ENCODE data around the gene CDHR2.

Gene CDHR2

GRCh38 chr5:176548967-176549444 is at the start of gene CDHR2:
CDHR2 (plus strand) TSS chr5:176549342; CDS start chr5:176565353, 16,011 bp downstream.
- DNase-seq, result no peak

DNA sequence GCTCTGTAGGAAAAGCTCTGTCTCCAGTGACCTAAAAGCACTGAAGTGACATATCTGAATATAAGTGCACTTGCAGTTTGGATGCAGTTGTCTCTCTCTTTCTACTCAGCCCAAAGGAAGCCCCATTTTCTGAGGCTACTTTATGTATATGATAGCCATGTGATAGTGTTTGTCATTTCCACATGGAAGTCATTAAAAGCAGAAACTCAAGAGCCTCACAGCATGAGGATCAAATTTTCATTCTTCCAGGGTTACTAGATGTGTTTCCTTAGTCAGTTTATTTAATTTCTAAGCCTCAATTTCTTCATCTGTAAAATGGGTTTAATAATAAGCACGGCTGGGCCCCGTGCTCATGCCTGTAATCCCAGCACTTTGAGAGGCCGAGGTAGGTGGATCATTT is 48.6 kb upstream of the CDHR2 start:
- no peak for DNase-seq

DNA sequence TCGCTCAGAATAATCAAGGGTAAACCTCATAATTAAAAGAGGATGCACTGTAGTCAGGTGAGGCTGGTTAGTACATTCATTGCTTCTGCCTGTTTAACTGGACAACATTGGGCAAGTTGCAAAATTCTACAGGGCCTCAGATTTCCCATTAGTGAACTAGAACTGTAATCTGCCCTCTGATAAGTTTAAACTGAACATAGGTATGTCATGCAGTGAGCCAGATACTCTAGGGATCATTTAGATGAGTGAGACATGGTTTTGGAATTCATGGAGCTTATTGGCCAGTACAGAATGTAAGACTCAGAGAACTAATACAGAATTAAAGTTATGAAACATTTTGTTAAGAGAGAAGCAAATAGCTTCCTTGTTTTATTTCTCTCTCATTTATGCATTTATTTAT is 47.8 kb upstream of the CDHR2 start:
- DNase-seq, result no peak

DNA sequence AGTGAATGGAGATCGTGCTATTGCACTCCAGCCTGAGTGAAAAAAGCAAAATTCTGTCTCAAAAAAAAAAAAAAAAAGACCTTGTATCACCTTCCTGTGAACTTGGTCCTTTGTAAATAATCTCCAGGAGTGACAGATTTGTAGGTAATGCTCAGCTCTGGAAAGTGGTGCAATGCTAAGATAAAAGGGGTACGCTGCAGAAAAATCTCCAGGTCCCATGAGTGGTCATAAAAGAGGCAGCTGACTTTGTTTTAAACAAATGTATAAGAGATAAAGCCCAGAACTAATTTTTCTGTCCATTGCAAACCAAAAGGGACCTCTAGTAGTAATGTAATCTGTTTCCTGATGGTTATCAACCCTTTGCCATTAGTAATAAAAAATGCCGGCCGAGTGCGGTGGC is 45.6 kb upstream of the CDHR2 start:
- no peak for DNase-seq

DNA sequence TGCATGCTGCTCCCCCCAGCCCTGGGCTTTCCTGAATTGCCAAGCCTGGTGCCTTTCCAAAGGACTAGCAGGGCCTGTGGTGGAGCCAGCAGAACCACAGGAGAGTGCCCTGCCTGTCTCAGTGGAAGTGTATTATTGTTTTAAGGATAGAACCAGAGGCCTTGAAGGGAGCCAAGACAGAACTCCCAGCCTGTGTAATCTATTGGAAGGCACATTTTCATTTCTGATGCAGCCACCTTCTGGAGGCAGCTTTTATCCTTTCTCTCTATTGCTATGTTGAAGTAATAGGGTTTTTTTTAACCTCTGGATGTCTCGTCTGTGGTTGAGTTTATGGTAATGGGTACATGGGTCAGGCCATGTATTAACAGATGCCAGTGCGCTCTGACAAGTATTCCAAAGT is 41.2 kb upstream of the CDHR2 start:
- no peak for DNase-seq

GRCh38 chr5:176508603-176509002 is 40.5 kb upstream of the CDHR2 start:
- DNase-seq, result no peak

GRCh38 chr5:176513788-176514187 is 35.4 kb upstream of the CDHR2 start:
- DNase-seq, result no peak

GRCh38 chr5:176514244-176514950 is 34.7 kb upstream of the CDHR2 start:
- no peak for DNase-seq

DNA sequence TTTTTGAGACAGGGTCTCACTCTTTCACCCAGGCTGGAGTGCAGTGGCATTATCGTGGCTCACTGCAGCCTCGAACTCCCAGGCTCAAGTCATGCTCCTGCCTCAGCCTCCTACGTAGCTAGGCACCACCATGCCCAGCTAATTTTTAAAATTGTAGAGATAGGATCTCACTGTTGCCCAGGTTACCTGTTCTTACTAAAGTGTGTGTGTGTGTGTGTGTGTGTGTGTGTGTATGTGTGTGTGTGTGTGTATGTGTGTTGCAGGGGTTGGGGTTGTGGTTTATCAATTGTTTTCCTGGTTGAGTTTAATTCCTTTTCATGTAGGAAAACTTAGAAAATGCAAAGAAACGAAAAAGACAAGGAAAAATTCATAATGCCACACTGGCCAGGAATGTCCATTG is 33.7 kb upstream of the CDHR2 start:
- no peak for DNase-seq

DNA sequence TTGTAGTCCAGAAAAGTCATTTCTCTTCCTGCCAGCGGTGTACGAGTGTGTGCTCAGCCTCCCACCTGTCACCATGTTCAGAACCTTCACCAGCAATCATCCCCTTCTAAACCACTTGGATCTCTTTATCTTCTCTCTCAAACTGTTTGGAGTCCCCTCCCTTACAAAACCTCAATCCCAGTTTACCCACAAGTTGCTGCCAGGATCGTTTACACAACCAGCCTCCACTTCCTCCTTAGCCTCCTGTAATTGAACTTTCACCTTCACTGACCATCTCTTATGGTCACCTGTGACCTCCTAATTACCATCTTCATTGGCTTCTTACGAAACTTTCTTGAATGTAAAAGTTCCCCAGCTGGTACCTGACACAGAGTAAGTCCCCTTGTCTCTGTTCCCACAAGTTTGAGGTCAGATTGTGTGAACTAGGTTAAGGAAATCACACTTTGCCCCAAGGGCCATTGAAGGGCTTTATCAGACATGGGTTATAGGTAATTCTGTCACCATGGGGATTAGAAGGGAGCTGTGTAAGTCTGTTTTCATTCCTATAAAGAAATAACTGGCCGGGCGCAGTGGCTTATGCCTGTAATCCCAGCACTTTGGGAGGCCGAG is 32.0 kb upstream of the CDHR2 start:
- DNase-seq, result no peak

DNA sequence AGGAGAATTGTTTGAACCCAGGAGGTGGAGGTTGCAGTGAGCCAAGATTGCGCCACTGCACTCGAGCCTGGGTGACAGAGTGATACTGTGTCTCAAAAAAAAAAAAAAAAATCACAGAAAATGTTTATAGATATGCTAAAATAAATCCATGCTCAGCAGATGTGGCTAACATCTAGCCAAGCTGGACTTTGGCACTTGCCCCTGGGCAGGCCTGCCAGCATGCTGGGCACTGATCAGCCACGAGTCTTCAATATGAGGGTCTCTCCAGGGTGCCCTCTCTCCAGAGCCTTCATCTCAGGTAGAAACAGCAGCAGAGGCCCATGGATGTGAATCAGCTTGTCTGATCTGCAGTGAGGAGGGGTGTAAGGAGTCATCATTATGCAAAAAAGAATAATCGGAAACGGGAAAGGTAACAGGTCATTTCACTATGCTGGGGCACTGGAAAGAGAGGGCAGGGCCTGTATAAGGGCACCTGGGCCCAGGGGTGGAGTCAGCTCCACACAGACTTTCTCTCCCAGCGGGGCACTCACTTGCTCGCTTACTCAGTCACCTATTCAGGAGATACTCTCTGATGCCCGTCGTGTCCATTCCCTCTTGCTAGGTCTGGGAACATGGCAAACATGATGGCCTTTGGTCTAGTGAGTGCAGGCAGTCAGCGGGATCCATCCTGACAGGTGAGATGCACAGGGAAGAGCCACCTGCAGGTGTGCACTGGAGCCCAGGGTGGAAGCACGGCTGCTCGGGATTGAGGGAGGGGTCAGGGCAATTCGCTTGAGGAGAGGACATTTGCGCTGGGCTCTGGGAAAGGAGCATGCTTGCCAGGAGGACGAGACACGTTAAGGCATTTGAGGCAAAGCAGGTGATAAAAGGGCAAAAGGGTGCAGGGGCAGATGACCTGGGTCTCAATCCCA is 29.1 kb upstream of the CDHR2 start:
- no peak for DNase-seq

DNA sequence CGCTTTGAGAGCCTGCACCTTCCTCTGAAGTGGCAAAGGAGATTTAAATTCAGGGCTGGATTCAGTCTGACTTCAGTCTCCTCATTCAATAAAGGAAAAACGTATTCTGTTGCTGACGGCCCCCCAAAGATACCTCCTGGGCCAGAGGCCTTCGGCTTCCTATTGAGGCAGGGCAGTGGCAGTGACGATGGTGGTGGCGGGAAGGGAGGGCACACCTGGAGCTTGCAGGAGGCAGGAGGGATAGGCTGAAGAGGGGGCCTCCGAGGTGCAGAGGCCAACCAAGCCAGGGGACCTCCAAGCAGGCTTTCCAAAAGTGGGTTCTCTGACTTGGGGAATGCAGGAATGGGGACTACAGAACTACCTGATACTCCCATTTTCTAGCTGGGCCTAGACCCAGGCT is 27.9 kb upstream of the CDHR2 start:
- DNase-seq, result no peak

GRCh38 chr5:176521699-176522263 is 27.4 kb upstream of the CDHR2 start:
- DNase-seq, result no peak

DNA sequence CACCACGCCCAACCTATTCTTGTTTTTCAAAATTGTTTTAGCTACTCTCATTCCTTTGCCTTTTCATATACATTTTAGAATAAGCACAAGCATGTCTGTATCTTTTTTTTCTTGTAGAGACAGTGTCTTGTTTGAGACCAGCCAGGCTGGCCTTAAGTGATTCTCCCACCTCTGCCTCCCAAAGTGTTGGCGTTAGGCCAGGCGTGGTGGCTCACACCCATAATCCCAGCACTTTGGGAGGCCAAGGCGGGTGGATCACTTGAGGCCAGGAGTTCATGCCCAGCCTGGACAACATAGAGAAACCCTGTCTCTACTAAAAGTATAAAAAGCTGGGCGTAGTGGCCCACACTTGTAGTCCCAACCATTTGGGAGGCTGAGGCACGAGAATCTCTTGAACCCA is 25.0 kb upstream of the CDHR2 start:
- DNase-seq, result no peak

DNA sequence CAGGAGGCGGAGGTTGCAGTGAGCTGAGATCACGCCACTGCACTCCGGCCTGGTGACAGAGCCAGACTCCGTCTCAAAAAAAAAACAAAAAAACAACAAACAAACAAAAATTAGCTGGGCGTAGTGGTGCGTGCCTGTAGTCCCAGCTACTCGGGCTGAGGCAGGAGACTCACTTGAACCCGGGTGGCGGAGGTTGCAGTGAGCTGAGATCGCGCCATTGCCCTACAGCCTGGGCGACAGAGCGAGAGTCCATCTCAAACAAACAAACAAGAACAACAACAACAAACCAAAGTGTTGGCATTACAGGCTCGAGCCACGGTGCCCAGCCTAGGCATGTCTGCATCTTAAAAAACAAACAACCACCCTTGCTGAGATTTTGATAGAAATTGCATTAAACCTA is 24.2 kb upstream of the CDHR2 start:
- DNase-seq, result no peak

DNA sequence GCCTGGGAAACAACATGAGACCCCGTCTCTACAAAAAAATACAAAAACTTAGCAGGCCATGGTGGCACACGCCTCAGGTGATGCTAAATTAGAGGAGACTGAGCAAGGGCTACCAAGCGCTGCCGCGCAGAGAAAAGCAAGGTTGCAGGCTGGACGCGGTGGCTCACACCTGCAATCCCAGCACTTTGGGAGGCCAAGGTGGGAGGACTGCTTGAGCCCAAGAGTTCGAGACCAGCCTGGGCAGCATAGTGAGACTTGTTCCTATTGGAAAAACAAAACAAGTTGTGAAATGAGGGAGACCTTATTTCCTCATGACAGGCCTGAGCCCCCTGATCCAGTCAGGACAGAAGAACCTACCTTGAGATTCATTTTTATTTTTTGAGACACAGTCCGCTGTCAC is 23.5 kb upstream of the CDHR2 start:
- DNase-seq, result no peak

DNA sequence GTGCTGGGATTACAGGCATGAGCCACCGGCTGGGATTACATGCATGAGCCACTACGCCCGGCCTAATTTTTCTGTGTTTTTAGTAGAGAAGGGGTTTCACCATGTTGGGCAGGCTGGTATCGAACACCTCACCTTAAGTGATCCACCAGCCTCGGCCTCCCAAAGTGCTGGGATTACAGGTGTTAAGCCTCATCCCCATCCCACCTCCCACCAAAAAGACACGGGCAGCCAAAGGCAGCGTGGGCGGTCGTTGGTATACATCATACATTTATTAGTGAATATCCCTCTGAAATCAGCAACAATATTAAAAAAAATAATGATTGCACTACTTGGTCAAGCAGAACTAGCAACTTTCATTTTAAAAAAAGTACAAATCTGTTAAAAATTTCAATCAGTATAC is 22.7 kb upstream of the CDHR2 start:
- DNase-seq, result no peak

DNA sequence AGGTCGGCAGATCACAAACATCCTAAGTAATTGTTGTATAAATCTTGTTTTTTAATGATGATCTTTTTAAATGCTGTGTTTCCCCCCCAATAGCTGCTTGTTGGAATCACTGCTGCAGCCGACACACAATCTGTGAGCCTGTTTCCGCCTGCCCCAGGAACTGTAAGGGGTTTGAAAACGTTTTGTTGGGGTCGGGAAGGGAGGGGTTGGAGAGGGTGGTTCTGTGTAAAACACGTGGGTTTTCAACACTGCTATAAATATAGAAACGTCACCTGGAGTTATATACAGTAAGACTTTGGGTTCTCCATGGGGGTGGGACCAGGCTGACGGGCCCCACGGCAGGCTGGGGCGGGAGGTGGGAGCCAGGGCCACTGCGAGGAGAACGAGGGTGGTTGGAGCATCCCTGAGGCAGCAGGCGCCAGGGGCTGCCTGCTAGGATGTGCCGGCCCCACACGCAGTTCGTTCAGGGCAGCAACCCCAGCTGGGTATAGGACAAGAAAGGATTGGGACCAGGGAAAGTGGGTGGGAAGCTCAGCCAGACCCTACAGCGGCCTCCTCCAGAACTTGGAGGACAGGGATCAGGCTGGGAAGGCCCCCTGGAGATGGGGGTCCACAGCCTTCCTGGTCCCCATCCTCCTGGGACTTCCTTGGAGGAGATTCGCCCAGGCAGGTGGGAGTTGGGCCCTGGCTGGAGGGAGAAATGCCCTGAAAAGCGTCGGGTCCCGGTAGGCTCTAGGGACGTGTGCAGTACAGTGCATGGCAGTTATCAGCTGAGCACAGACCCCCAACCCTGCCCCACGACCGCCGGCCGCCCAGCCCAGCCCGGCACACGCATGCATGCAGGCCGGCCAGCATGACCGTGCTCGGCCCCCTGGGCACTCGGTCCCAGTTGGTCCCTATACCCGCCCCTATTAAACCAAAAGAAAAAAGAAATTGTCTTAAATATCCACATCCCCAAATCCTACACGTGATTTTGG is 21.6 kb upstream of the CDHR2 start:
- DNase-seq, result no peak

DNA sequence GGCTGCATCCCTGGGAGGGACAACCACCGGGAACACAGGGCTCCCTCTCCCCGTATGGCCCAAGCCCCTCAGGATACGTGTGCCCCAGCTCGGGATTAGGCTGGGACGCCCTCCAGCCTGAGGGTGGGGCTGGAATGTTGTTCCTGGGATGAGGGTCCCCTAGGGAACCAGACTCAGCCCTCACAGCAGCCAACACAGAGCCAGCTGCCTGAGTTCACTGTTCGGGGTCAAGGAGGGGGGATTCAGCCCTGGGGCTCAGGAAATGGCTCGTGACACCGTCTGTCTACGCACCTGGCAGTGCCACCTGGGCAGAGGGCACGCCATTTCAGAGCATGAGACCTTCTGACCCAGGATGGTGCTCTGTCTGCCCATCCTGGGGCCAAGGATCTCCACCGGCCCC is 20.8 kb upstream of the CDHR2 start:
- no peak for DNase-seq

GRCh38 chr5:176528761-176529115 is 20.4 kb upstream of the CDHR2 start:
- DNase-seq, result no peak

GRCh38 chr5:176529116-176529740 is 19.9 kb upstream of the CDHR2 start:
- no peak for DNase-seq

GRCh38 chr5:176529741-176530141 is 19.4 kb upstream of the CDHR2 start:
- DNase-seq, result no peak
